GM10266 (cell line): ENCODE measurements around the gene STK17B.

ENCODE experiments used
- DNase-seq: peaks from one replicate; pipeline ENCODE4 v3.0.0; 2012; ENCODE audit errors: extremely low spot score
- TF ChIP-seq, protein P1 (sequence below): IDR thresholded peaks from 2 replicates; pipeline ENCODE4 v1.5.1; 2012; ENCODE audit warnings: mild to moderate bottlenecking, low read depth; ENCODE audit not compliant: control insufficient read depth, insufficient read depth; ENCODE audit errors: missing control alignments

Gene STK17B

DNA sequence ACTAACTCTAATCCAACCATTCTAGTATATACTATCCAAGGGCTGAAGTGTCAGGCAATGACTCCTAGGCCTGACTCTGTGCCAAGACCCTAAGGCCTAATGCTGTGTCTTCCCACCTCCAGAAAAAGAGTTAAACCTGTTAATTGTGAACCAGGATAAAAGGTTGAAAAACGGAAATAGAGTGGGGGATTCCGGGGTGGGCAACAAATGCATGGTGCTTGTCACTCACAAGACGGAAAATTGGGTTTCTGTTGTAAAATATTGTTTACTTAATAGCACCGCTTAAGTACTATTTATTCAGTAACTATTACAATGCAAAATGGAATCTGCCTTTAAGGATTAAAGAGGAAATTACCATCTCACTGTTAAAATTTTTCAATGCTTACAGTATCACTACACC lies 3.2 kb downstream of the STK17B start:
- TF ChIP-seq, protein P1, sequence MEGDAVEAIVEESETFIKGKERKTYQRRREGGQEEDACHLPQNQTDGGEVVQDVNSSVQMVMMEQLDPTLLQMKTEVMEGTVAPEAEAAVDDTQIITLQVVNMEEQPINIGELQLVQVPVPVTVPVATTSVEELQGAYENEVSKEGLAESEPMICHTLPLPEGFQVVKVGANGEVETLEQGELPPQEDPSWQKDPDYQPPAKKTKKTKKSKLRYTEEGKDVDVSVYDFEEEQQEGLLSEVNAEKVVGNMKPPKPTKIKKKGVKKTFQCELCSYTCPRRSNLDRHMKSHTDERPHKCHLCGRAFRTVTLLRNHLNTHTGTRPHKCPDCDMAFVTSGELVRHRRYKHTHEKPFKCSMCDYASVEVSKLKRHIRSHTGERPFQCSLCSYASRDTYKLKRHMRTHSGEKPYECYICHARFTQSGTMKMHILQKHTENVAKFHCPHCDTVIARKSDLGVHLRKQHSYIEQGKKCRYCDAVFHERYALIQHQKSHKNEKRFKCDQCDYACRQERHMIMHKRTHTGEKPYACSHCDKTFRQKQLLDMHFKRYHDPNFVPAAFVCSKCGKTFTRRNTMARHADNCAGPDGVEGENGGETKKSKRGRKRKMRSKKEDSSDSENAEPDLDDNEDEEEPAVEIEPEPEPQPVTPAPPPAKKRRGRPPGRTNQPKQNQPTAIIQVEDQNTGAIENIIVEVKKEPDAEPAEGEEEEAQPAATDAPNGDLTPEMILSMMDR, result no peak
- DNase-seq, result no peak

DNA sequence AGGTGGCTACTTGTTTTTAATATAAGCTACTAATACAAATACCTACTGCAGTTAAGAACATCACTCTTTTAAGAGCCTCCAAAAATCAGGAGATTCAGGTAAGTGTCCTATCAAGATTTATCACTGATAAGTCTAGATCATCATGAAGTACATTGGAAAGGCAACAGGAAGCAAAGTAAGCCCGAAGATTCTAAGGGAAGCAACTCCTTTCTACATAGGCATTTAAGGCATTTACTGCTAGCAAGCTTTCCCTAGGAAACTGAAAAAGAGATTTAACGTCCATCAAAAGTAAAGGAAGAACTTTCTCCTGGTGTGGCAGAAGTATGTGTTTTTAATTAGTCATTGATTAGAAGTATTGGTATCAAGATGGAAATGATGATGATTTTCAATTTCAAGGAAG lies 3.7 kb downstream of the STK17B start:
- TF ChIP-seq, protein P1, result no peak
- no peak for DNase-seq

DNA sequence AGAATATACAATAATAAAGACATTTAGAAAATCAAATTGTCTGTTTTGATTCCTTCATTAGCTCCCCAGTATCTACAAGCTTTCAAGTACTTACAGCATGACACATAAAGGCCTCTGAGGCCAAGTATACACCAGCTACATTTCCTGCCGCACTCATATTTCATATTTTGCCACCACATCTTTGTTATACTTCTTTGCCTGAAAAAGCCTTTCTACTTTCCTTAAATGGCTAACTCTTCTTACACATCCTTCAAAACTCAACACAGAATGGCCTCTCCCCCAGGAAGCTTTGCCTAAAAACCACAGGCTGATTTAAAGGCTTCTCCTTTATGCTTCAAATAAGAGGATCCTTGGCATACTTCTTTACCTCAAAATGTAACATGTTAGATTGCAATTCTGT lies 4.5 kb downstream of the STK17B start:
- TF ChIP-seq, protein P1, result no peak

DNA sequence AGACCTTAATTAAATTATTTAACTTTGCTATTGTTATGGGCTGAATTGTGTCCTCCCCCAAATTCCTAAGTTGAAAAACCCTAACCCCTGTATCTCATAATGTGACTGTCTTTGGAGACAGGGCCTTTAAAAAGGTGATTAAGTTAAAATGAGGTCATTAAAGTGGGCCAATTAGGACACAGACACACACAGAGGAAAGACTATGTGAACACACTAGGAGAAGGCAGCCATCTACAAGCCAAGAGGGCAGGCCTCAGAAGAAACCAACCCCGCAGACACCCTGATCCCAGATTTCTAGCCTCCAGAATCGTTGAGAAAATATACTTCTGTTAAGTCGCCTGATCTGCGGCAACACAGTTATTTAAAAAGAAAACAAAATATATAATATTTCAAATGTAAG lies 6.4 kb downstream of the STK17B start:
- TF ChIP-seq, protein P1, result no peak
- DNase-seq, result no peak

More for the DNA sequence above, 4.5 kb downstream of the STK17B start:
- no peak for DNase-seq

DNA sequence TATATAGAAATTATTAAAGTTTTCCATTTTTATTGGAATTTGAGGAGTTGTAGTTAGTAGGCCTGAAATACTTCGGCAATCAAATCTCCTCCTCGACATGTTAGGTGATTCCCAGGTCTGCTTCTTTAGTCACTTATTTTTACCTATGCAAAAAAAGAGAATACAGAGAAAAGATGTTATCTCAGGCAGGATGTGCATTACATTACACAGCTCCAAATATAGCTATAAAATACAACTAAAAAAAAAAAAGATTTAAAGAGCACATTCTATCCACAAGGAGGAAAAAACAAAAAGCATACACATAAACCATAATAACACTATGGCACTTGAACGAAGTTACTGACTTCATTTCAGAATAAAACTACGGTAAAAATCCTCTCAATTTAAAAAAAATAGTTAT lies 8.1 kb downstream of the STK17B start:
- no peak for DNase-seq
- TF ChIP-seq, protein P1, result no peak

DNA sequence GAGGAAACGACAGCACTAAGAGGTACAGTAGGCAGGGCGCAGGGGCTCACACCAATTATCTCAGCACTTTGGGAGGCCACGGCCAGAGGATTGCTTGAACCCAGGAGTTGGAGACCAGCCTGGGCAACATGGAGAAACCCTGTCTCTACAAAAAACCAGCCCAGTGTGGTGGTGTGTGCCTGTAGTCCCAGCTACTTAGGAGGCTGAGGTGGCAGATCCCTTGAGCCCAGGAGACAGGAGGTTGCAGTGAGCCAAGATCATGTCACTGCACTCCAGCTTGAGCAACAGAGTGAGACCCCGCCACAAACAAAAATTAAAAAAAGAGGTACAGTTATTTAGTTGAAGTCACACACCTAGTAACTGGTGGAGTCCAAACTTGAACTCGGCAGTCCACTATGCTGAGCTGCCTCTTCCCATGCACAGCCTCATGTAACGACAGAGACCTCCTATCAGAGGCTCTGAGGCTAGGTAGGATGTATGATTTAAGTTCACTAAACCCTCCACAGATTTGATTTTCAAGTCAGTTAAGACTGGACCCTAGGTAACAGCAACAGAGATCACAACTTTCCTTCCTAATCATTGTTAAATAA lies 8.7 kb downstream of the STK17B start:
- TF ChIP-seq, protein P1, result no peak

DNA sequence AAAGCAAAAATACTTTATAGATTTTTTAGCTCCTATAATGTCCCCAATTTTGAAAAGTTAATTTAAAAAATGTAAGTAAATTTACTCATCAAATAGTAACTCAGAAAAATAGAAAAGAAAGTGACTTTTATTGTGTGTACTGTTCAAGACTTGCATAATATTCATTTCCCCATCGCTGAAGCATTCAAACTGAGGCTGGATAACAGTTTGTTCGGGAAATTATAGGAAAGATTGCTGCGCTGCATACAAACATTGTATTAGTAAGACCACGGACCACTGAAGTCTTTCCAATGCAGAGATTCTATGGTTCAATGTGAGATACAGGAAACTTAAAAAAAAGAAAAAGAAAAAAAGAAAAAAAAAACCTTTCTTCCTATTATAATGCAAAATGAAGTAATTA lies 10.4 kb downstream of the STK17B start:
- DNase-seq, result no peak
- TF ChIP-seq, protein P1, result no peak

More for the DNA sequence above, 8.7 kb downstream of the STK17B start:
- DNase-seq, result no peak
